Endothelial cell of umbilical vein (primary cell): ENCODE data around the gene RBM20.

Experiments
- EZH2 ChIP-seq: IDR thresholded peaks from 2 replicates; pipeline ENCODE4 v1.6.1; 2012; ENCODE audit warnings: borderline replicate concordance, low read depth, mild to moderate bottlenecking, moderate library complexity, low read length, inconsistent platforms; ENCODE audit not compliant: severe bottlenecking
- POLR2A ChIP-seq: IDR thresholded peaks from 2 replicates; pipeline ENCODE4 v1.6.1; 2012; ENCODE audit warnings: low read depth, mild to moderate bottlenecking, control low read depth, low read length
- TF ChIP-seq, protein P1 (sequence below), 2 donors: IDR thresholded peaks; 1 replicate in 1 of 2; 2 replicates in 1 of 2; pipeline ENCODE4 v1.5.1; 2011; ENCODE audit warnings: low read length in 2 of 2, mild to moderate bottlenecking in 2 of 2, moderate library complexity in 2 of 2, control low read depth in 1 of 2, inconsistent platforms in 1 of 2, low read depth in 1 of 2; ENCODE audit not compliant: insufficient read depth in 1 of 2; ENCODE audit errors: extremely low read depth in 1 of 2

DNA sequence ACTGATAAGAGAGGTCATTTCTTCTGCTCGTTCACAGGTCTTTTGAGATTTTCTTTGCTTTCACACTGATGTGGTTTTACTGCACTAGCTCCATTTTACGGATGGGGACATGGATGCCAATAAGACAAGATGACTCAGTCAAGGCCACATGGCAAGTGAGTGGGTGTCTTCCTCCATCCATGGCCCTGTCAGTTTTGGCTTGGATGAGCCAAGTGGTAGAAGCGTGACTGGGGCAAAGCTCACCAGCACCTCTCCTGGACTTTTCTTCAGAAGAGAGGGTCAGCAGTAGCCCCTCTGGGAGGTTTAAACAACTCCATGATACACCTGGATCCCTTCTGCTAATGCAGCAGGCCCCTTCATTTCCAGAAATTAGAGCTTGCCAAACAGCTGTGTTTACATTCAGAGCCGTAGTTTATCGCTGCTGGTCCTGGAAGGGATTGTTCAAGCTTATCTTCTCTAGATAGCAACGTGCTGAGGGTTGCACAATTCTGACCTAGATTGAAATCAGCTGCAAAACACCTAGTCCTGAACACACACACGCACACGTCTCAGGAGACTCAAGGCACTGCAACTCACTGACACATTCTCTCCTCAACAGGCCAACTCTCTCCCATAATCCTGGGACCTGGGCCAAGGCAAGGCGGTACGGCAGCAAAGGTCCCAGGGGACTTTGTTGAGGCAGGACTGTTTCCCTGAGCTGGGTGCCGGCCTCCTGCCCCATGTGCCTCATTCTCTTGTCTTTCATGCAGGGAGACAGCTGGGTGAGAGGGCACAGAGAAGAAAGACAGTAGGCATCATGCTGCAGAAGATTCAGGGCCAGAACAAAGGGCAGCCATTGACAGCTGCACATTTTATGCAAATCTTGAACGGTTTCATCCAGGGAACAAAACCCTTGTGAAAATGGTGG is 213.4 kb downstream of the RBM20 start:
- TF ChIP-seq, protein P1, sequence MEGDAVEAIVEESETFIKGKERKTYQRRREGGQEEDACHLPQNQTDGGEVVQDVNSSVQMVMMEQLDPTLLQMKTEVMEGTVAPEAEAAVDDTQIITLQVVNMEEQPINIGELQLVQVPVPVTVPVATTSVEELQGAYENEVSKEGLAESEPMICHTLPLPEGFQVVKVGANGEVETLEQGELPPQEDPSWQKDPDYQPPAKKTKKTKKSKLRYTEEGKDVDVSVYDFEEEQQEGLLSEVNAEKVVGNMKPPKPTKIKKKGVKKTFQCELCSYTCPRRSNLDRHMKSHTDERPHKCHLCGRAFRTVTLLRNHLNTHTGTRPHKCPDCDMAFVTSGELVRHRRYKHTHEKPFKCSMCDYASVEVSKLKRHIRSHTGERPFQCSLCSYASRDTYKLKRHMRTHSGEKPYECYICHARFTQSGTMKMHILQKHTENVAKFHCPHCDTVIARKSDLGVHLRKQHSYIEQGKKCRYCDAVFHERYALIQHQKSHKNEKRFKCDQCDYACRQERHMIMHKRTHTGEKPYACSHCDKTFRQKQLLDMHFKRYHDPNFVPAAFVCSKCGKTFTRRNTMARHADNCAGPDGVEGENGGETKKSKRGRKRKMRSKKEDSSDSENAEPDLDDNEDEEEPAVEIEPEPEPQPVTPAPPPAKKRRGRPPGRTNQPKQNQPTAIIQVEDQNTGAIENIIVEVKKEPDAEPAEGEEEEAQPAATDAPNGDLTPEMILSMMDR (IDR thresholded peaks at IDR 0.05; ENCODE audit: extremely low read depth in 1 of 2, insufficient read depth in 1 of 2, low read depth in 1 of 2, low read length in 2 of 2) = no peak
- TF ChIP-seq POLR2A (no peak), EZH2 (no peak)
